ENCODE data around the gene PRKCZ.

- no peak for TF ChIP-seq POLR2AphosphoS5 (IDR thresholded peaks at IDR 0.05; ENCODE audit: low read depth, low read length)
- TF ChIP-seq TAF1 (IDR thresholded peaks at IDR 0.05; ENCODE audit: borderline replicate concordance, insufficient read depth, low read length) = no peak
- no peak for TF ChIP-seq REST (IDR thresholded peaks at IDR 0.05; ENCODE audit: insufficient read depth in 1 of 2, low read depth in 2 of 2, low read length in 2 of 2)
Measured at GRCh38 chr1:2136386-2137235, 86.4 kb downstream of the PRKCZ start.

Measured in PFSK-1 (cell line).